Diencephalon (tissue), 1 donor: ENCODE data around the gene FAM217B. TPM values are rescaled to one million over a fixed set of nuclear protein-coding genes. Genes with fewer than 3 reads are reported as not detected.

ENCODE experiments used
- total RNA-seq: library from RNA; depleted of rRNA; stranded (reverse); fragments of >200 nt; gene quantifications from one replicate; pipeline ENCODE4 v1.2.3, GENCODE V29; 2014

The FAM217B gene, protein sequence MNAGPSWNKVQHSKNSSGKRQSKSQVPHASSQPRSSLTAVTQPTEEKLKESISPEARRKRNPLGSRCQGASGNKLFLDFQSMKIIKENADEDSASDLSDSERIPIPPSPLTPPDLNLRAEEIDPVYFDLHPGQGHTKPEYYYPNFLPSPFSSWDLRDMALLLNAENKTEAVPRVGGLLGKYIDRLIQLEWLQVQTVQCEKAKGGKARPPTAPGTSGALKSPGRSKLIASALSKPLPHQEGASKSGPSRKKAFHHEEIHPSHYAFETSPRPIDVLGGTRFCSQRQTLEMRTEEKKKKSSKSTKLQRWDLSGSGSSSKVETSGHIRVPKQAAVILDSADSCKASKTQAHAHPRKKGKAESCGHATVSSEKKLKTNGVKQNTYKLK
- total RNA-seq, result 26.5 TPM

DNA sequence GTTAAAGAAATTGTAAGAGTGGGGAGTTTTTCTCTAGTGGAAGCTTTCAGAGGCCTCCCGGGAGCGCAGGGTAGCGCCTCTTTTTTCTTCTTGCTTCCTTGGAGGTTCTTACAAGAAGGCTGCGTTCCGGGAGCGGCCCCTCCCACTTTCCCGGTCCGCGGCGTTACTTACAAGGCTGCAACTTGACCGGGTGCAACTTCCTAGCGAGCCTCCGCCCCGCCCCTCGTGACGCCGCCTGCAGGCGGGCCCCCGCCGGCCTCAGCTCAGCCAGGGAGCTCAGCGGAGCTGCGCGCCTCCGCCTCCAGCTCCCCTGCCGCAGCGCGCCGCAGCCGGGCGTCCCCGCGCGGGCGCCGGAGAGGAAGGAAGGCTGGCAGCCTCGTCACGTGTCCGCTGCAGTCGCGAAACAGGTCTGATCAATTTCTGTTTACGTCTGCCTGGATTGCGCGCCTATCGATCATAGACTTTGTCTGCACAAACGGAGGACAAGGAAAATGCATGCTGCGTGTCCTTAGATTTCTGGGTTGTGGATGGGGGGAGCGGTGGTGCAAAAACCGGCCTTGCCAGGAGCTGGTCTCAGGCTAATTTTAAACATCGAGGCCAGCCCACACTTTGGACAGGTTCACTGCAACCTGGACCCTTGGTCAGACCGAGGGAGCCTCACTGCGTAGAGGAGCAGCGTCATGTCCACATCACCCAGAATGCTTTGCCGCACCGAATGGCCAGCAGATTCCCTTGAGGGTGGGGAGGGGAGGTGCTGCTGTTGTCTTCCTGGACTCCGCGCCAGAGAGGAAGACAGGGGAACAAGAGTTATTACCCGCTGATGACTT is at the start of gene FAM217B, which contains the start of gene PPP1R3D:
Gene FAM217B (plus strand): TSS at position 261 of the 827 bp plus-strand sequence. CDS start 3,555 bp downstream, outside the sequence.
Gene PPP1R3D (minus strand): TSS at position 177 of the 827 bp plus-strand sequence. CDS start 374 bp downstream, outside the sequence.

DNA sequence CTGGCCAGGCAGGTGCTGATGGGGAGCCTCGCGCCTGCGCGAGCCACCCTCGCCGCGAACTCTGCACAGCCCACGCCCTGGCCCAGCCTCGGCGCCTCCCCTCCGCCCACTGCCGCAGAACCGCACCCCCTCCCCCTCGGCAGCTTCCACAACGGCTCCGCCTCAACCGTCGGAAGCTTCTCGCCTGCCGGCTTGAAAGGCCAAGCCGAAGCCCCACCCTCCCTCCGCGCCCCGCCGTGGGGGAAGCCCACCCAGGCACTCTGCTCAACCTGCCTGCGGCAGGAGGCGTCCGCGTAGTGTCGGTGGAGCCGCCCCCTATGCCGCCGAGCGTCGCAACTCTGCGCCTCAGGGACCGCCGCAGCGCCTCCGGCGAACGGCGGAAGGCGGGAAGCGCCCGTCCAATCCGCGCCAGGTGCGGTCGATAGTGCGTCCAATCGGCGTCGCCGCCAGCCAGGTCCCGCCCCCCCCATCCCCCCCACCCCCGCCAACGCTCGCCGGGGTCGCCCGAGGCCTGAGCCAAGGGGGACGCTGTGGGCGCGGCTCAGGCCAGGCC is 6.8 kb upstream of the FAM217B start, which contains the start of gene SYCP2:
Gene SYCP2 (minus strand): TSS at position 342 of the 553 bp plus-strand sequence. CDS start 11,224 bp downstream, outside the sequence.

DNA sequence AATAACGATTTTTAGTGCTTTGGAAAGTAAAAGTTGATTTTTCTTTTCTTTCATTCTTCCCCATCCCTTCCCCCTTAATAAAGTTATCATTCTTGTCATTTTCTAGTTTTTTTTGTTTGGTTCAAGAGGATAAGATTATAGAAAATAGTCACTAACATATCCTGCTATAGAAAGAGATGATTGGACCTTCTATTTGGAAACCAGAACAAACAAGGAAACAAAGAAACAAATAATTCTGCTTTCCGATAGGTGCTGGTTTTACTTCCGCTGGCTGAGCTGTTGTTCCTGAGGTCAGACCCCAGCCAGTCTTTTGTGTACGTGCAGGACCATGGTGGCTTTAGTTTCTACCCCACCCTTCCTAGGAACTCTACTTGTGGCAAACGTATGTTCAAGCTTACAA is 17.9 kb downstream of the FAM217B start, which contains the start of gene CDH26:
Gene CDH26 (plus strand): TSS at position 301 of the 400 bp plus-strand sequence. CDS start 304 bp downstream, outside the sequence.

Other genes starting within 250 kb of the FAM217B start
- gene SYCP2, start 6.8 kb upstream of the FAM217B start, total RNA-seq, result 4.2 TPM
- 6.5 TPM for gene PPP1R3D, start 84 bp upstream of the FAM217B start, total RNA-seq
- gene CDH26, start 18.0 kb downstream of the FAM217B start, total RNA-seq, result 0.69 TPM